Tibial nerve (tissue), 3 donors: ENCODE measurements around the gene UTS2.

Experiments used
- POLR2A ChIP-seq, 2 donors: fragments of 450-650 bp; IDR thresholded peaks; one replicate each; pipeline ENCODE4 v1.6.1; 2017; ENCODE audit warnings: antibody characterized with exemption in 2 of 2, mild to moderate bottlenecking in 2 of 2, moderate library complexity in 2 of 2
- TF ChIP-seq, protein P1 (sequence below), 5 experiments: fragments of 200-600 bp in 3 of 5; fragments of 450-650 bp in 2 of 5; sonication (generic) in 3 of 5; IDR thresholded peaks; one replicate each; pipeline ENCODE4 v1.5.1; 2016 to 2019; ENCODE audit warnings: antibody characterized with exemption in 5 of 5, mild to moderate bottlenecking in 3 of 5, moderate library complexity in 2 of 5

DNA sequence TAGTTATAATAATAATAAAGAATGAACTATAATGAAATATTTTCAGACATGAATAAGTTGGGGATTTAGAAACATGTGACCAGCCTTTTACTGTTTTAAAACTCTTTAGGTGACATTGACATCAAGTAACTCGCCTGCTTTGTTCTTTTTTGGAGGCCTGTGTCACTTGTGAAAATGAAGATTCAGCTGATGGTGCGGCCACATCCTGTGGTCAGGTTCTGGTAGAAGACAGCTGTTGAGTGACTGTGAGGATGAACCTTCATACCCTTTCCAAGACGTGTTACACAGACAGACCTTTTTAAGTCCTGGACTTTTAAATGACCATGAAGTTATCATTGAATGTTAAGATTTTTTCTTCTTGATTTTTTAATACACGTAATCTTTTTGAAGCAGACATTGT, 10.3 kb downstream of the UTS2 start:
- TF ChIP-seq, protein P1, sequence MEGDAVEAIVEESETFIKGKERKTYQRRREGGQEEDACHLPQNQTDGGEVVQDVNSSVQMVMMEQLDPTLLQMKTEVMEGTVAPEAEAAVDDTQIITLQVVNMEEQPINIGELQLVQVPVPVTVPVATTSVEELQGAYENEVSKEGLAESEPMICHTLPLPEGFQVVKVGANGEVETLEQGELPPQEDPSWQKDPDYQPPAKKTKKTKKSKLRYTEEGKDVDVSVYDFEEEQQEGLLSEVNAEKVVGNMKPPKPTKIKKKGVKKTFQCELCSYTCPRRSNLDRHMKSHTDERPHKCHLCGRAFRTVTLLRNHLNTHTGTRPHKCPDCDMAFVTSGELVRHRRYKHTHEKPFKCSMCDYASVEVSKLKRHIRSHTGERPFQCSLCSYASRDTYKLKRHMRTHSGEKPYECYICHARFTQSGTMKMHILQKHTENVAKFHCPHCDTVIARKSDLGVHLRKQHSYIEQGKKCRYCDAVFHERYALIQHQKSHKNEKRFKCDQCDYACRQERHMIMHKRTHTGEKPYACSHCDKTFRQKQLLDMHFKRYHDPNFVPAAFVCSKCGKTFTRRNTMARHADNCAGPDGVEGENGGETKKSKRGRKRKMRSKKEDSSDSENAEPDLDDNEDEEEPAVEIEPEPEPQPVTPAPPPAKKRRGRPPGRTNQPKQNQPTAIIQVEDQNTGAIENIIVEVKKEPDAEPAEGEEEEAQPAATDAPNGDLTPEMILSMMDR (IDR thresholded peaks at IDR 0.05) = no peak
- TF ChIP-seq POLR2A (IDR thresholded peaks at IDR 0.05) = no peak
